ENCODE measurements around the gene ATP6V0D1.

Gene ATP6V0D1

DNA sequence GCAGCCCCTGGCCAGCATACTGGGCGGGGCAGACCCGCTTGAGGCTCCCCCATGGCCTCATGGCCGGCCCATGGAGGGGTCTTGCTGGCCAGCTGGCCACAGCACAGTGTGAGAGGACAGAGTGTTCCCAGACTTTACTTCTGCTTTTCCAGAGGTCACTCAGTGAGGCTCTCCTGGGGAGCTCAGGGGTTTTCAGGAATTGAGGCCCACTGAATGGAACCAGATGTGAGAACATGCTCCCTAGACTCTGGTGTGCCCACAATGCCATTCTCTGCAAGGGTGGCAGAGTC, 21.2 kb downstream of the ATP6V0D1 start:
- no peak overlapping the region for H3K4me2 ChIP-seq (ENCODE audit: low read length)
- H4K20me1 ChIP-seq (ENCODE audit: insufficient read depth, low read length): no peaks in the 10 kb centered on the region

DNA sequence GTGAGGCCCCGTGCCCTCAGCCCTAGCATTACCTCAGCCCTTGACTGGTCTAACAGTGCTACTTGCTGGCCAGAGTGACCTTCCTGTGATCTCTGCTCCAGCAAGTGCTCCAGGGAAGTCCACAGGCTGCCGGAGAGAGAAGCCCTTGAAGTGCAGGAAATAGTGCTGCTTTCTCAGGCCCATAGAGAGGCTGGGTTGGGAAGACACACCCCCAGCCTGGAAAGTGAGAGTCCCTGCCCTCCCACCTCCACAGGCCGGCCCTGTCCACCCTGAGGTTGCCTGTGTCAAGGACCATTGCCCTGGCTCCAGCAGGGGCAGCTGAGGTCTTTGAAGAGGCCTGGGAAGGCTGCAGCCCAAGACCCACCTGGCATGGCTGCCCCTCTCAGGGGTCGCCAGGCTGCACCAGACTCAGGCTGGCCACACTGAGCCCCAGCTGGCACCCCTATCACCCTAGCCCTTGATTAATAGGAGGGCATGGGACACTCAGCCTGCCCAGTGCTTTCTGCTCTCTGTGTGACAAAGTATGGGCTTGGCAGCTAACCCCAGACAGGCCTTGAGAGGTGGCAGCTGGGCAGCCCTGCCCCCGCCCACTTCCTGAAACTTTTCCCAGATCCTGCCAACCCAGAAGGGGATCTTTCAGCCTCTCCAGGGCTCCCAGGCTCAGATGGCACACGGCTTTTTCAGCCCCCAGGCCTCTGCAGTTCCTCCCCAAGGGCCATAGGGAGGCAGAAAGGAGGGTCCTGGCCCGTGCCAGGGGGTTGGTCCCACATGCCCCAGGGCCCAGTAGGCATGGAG, 21.7 kb downstream of the ATP6V0D1 start:
- Histone ChIP-seq H3K27ac (ENCODE audit: low read depth, low read length, poor library complexity, severe bottlenecking) (no peak overlapping the region), H3K27me3 (ENCODE audit: insufficient read depth, low read length) (no peaks in the 10 kb centered on the region), H3K9ac (ENCODE audit: low read length) (no peak overlapping the region), H4K20me1 (ENCODE audit: insufficient read depth, low read length) (no peaks in the 10 kb centered on the region), H3K9me2 (ENCODE audit: low read depth, low read length) (no peaks in the 10 kb centered on the region), H3K36me3 (ENCODE audit: insufficient read depth, low read length) (no peaks in the 10 kb centered on the region; the same call in 1 of the 2 replicates), H3K4me2 (ENCODE audit: low read length) (no peak overlapping the region), H3K4me1 (ENCODE audit: insufficient read depth, low read length, severe bottlenecking) (no peaks in the 10 kb centered on the region), H3K79me2 (ENCODE audit: insufficient read depth, low read length) (no peaks in the 10 kb centered on the region), H3K9me3 (ENCODE audit: low read length) (no peaks in the 10 kb centered on the region), H3K4me3 (ENCODE audit: low read depth, low read length, poor library complexity, severe bottlenecking) (no peak overlapping the region), H3F3A (ENCODE audit: insufficient read depth, low read length) (no peaks in the 10 kb centered on the region), H2AFZ (ENCODE audit: low read length) (no peak overlapping the region)
- no peak for TF ChIP-seq EZH2 (IDR thresholded peaks at IDR 0.05; ENCODE audit: borderline replicate concordance, low read length)
- TF ChIP-seq, protein P1, sequence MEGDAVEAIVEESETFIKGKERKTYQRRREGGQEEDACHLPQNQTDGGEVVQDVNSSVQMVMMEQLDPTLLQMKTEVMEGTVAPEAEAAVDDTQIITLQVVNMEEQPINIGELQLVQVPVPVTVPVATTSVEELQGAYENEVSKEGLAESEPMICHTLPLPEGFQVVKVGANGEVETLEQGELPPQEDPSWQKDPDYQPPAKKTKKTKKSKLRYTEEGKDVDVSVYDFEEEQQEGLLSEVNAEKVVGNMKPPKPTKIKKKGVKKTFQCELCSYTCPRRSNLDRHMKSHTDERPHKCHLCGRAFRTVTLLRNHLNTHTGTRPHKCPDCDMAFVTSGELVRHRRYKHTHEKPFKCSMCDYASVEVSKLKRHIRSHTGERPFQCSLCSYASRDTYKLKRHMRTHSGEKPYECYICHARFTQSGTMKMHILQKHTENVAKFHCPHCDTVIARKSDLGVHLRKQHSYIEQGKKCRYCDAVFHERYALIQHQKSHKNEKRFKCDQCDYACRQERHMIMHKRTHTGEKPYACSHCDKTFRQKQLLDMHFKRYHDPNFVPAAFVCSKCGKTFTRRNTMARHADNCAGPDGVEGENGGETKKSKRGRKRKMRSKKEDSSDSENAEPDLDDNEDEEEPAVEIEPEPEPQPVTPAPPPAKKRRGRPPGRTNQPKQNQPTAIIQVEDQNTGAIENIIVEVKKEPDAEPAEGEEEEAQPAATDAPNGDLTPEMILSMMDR (IDR thresholded peaks at IDR 0.05; ENCODE audit: low read length): no peak

More for the DNA sequence above, 21.2 kb downstream of the ATP6V0D1 start:
- no peaks in the 10 kb centered on the region; the same call in 1 of the 2 replicates for H3K36me3 ChIP-seq (ENCODE audit: insufficient read depth, low read length)
- 0 out of 2 replicates have a peak, but pooled peaks cover under 1% of the 10 kb centered on the region for H3K79me2 ChIP-seq (ENCODE audit: insufficient read depth, low read length)
- no peaks in the 10 kb centered on the region for H3F3A ChIP-seq (ENCODE audit: insufficient read depth, low read length)
- no peaks in the 10 kb centered on the region for H3K27me3 ChIP-seq (ENCODE audit: insufficient read depth, low read length)
- TF ChIP-seq, protein P1 (IDR thresholded peaks at IDR 0.05; ENCODE audit: low read length): no peak
- TF ChIP-seq EZH2 (IDR thresholded peaks at IDR 0.05; ENCODE audit: borderline replicate concordance, low read length): no peak
- H3K9me3 ChIP-seq (ENCODE audit: low read length): no peaks in the 10 kb centered on the region
- no peak overlapping the region for H2AFZ ChIP-seq (ENCODE audit: low read length)
- H3K9me2 ChIP-seq (ENCODE audit: low read depth, low read length): no peaks in the 10 kb centered on the region
- no peak overlapping the region for H3K27ac ChIP-seq (ENCODE audit: low read depth, low read length, poor library complexity, severe bottlenecking)
- H3K4me3 ChIP-seq (ENCODE audit: low read depth, low read length, poor library complexity, severe bottlenecking): no peak overlapping the region
- H3K4me1 ChIP-seq (ENCODE audit: insufficient read depth, low read length, severe bottlenecking): no peaks in the 10 kb centered on the region
- no peak overlapping the region for H3K9ac ChIP-seq (ENCODE audit: low read length)

DNA sequence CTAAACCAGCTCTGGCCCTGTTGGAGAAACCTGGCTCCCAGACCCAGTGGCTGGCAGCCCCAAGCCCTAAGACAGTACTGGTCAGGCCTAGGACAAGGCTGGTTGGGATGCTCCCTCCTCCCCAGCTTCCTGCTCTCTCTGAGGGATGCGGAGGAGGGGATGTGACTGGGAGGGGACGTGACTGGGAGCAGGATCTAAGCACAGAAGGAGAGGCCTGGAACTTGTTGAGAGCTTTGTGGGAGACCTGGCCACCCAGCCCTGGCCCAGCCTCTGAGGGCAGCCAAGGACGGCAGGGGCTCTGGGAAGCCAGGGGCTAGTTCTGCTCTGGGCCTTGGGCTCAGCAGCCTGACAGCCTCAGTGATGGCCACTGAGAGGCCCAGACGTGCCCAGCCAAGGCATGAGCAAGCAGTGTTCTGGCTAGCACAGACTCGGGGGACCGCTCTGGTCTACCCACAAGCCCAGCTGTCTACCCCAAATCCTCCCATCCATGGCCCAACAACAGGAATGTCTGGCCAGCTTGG, 22.8 kb downstream of the ATP6V0D1 start:
- H3K27ac ChIP-seq (ENCODE audit: low read depth, low read length, poor library complexity, severe bottlenecking): no peak overlapping the region
- no peaks in the 10 kb centered on the region for H4K20me1 ChIP-seq (ENCODE audit: insufficient read depth, low read length)
- H3K27me3 ChIP-seq (ENCODE audit: insufficient read depth, low read length): no peaks in the 10 kb centered on the region
- TF ChIP-seq, protein P1 (IDR thresholded peaks at IDR 0.05; ENCODE audit: low read length): no peak
- no peak for TF ChIP-seq EZH2 (IDR thresholded peaks at IDR 0.05; ENCODE audit: borderline replicate concordance, low read length)
- H3K9me3 ChIP-seq (ENCODE audit: low read length): no peaks in the 10 kb centered on the region
- H3K9me2 ChIP-seq (ENCODE audit: low read depth, low read length): no peaks in the 10 kb centered on the region
- no peak overlapping the region for H2AFZ ChIP-seq (ENCODE audit: low read length)
- no peaks in the 10 kb centered on the region for H3K36me3 ChIP-seq (ENCODE audit: insufficient read depth, low read length)
- no peak overlapping the region for H3K4me3 ChIP-seq (ENCODE audit: low read depth, low read length, poor library complexity, severe bottlenecking)
- H3K4me1 ChIP-seq (ENCODE audit: insufficient read depth, low read length, severe bottlenecking): no peaks in the 10 kb centered on the region
- H3K9ac ChIP-seq (ENCODE audit: low read length): no peak overlapping the region
- H3K79me2 ChIP-seq (ENCODE audit: insufficient read depth, low read length): no peaks in the 10 kb centered on the region
- no peaks in the 10 kb centered on the region for H3F3A ChIP-seq (ENCODE audit: insufficient read depth, low read length)
- no peak overlapping the region for H3K4me2 ChIP-seq (ENCODE audit: low read length)
